Stimulated activated CD8-positive, alpha-beta memory T cell treated with anti-CD3 and anti-CD28 coated beads, Interleukin-15, amount 100 ng/mL, for 4 hours (primary cell): ENCODE measurements around the gene KCNQ1OT1.

Experiments used
- DNase-seq, 2 donors: peaks; one replicate each; pipeline ENCODE4 v3.0.0-alpha.2; 2020; ENCODE audit warnings: low read depth in 2 of 2

KCNQ1OT1 gene

GRCh38 chr11:2599561-2600189, 100.1 kb downstream of the KCNQ1OT1 start:
- no peak for DNase-seq

- DNase-seq = no peak
Observed at GRCh38 chr11:2595204-2595603, 104.6 kb downstream of the KCNQ1OT1 start.

GRCh38 chr11:2594267-2594666, 105.5 kb downstream of the KCNQ1OT1 start:
- DNase-seq = no peak

- no peak for DNase-seq
Observed at GRCh38 chr11:2593393-2593950, 106.3 kb downstream of the KCNQ1OT1 start.

GRCh38 chr11:2592559-2593392, 107.0 kb downstream of the KCNQ1OT1 start:
- no peak for DNase-seq

DNA sequence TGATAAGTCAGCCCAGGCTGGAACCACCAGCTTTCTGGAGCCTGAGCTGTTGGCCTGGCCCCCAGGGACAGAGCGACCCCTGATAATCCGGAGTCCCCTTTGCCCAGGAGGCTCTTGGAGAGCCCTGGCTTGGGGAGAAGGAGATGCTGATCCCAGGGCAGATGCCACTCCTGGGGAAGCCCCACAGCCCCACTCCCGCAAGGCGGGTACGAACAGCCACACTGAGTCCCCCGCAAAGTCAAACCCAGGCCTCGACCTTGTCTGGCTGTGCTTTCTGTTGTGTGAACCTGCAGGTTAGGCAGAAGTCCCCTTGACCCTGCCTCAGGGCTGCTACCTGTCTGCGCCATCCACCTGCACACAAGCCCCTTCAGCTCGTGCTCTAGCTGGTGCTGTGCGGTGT, 108.0 kb downstream of the KCNQ1OT1 start:
- DNase-seq = no peak

- no peak for DNase-seq
Observed at GRCh38 chr11:2590965-2591754, 108.6 kb downstream of the KCNQ1OT1 start.

- no peak for DNase-seq
Observed at GRCh38 chr11:2590131-2590964, 109.4 kb downstream of the KCNQ1OT1 start.

DNA sequence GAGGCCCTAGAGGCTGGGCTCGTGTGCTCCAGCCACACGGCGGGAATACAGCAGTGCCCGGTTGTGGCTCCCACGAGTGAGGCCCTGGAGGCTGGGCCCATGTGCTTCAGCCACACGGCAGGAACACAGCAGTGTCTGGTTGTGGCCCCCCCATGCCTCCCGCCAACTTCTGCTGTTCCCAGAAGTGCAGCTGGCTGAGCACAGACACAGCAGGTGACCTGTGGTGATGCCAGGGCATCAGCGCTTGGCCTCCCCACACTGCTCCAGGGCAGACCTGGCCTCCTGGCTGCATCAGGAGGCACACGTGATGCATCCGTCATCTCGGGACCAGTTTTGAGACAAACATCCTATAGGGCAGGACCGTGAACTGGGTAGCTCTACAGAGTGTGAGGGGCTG, 110.3 kb downstream of the KCNQ1OT1 start:
- DNase-seq = no peak

GRCh38 chr11:2588809-2589537, 110.8 kb downstream of the KCNQ1OT1 start:
- no peak for DNase-seq

- no peak for DNase-seq
Observed at GRCh38 chr11:2587976-2588748, 111.6 kb downstream of the KCNQ1OT1 start.

- DNase-seq = no peak
Observed at GRCh38 chr11:2587132-2587930, 112.5 kb downstream of the KCNQ1OT1 start.

- no peak for DNase-seq
Observed at GRCh38 chr11:2586793-2587131, 113.0 kb downstream of the KCNQ1OT1 start.

DNA sequence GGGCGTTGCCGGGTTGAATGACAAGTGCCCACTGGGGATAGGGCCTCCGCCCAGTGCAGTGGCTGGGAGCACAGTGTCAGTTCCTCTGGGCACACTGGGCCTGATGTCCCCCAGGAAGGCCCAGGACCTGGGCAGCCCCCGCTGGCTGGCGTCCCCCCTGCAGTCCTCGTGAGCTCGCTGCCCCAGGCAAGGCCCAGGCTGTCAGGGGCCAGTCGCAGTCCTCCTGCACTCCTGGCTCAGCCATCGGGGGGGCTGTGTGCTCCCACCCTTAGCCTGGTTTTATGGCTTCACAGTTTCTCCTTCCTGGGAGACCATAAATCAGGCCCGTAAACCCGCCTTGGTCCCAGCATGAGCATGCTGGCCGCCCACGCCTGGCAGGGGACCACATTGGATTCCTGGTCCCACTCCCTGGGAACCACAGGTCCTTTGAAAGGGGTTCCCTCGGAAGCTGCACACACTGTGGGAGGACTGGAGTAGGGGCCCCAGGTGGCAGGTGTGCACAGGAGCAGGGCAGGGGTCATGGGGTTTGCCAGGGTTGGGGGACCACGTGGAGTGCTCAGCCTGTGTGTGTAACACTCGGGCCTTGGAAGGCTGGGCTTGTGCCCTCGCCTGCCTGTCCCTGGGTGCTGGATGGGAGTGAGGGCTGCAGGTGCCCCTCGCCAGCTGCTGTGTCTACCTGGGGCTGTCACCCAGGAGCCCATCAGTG, 113.6 kb downstream of the KCNQ1OT1 start:
- DNase-seq = no peak

DNA sequence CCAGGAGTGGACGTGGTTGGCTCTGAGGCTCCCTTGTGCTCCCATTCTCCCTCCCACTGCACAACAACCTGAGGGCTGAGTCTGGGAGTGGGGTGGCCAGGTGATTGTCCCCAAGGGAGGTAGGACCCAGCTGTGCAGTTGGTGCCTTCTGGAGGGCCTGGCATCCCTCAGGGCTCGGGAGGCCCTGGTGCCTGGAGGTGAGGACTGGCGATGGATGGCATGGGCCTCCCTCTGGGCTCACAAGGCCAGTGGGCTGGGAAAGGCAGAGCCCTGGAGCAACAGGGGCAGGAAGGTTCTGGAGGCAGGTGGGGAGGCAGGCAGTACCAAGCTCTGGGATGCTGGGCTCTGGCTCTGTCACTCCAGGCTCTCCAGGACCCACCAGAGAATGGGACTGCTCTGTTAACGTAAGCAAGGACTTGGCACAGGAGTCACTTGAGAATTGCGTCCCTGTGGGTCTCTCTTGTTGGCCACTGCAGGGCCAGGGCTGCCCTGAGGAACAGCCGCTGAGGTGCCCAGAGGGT, 114.2 kb downstream of the KCNQ1OT1 start:
- DNase-seq = no peak

DNA sequence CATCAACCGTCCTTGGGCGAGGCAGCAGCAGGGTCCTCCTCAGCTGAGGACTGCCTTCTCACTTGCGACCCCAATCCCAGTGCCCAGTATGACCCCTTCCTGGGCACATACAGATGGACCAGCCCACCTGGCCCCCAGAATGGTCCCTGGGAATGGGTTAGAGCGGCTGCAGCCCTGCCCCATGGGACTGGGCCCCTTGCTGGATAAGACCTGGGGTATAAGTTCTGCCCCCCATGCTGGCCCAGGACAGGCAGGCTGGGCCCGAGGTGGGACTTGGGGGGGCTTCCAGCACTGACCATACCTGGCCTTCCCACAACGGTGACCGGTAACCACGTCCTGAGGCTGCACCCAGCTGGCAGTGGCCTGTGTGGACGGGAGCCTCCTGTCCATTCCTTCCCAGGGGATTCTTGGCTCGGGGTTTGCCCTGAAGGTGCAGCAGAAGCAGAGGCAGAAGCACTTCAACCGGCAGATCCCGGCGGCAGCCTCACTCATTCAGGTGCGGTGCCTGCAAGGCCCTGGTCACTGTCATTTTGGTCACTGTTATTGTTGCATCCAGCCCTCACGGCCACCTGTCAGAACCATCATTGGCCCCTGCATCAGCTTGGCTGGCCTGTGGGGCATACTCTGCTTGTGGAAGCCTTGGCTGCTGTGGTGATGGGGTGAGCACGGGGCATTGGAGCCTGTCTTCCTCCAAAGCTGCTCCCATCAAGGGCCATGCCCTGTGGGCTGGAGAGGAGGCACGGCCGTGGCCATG, 114.8 kb downstream of the KCNQ1OT1 start:
- no peak for DNase-seq

DNA sequence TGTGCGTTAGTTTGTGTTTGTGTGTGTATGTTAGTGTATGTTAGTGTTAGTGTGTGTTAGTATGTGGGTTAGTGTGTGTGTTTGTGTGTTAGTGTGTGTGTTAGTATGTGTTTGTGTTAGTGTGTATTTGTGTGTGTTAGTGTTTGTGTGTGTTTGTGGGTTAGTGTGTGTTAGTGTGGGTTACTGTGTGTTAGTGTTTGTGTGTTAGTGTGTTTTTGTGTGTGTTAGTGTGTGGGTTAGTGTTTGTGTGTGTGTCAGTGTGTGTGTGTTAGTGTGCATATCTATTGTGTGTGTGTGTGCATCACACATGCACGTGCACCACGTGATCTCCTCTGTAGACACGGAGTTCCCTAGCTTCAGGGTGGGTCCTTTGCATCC, 115.4 kb downstream of the KCNQ1OT1 start:
- DNase-seq = no peak

GRCh38 chr11:2583605-2583958, 116.2 kb downstream of the KCNQ1OT1 start:
- no peak for DNase-seq
